ENCODE results near the gene E2F1.
"Not testable (repeated sequence)": the region's sequence is repeated elsewhere in the genome, so short reads cannot be mapped to it uniquely, and the experiment has no call there.

Gene E2F1

DNA sequence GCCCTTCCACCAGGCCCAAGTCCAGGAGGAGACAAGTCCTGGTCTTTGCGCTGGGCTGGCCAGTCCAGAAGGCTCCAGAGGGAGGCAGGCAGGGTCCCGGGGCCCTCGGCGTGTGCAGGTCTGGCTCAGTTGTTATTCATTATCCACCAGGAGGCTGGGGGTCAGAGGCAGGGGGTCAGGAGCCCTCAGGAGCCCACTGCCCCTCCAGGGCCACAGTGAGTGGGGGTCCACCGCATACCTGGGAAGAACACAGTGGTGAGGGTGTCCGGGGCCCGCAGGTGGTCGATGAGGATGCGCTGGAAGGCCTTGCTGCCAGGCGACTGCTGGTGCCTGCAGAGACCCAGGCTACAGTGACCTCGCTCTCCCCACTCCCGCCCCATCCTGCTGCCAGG, 28.5 kb downstream of the E2F1 start:
- no peak for DNase-seq (ENCODE audit: low read depth)

DNA sequence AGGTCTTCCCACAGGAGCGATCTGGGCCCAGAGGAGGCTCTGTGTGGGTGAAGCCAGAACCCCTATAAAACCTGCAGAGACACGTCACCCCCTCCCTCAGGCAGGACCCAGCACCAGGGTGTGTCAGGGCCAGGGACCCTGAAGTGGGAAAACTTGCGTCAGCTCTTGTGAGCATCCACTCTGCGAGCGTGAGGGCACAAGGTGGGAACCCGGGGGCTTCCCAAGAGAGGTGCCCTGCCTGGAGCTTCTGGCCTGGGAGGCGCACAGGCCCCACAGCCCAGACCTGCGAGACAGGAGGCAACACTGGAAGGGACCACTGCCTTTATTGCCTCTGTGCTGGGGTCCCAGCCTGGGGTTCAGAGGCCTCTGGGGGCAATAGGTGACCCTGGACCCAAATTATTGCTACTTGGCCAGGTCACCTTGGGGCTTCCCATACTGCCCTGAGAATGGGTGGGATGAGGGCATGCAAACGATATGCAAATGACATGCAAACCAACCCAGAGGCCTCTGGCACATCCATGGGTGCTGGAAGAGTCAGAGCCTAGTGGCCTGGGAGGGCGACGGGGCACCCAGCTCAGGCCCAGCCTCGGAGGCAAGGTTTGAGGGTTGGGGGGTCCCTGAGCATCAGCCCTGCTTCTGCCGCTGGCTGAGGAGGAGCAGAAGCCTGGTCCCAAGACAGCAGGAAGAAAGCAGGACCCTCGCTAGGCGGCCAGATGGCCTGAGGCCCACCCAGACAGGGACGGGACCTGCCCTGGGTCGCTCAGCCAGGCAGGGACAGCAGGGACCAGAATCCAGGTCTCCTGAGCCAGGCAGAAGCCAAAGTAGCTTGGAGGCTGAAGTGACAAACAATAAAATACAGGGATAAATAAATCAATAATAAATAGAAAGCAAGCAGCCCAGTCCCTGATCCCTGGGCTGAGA, 29.1 kb downstream of the E2F1 start:
- no peak for DNase-seq (ENCODE audit: low read depth)

DNA sequence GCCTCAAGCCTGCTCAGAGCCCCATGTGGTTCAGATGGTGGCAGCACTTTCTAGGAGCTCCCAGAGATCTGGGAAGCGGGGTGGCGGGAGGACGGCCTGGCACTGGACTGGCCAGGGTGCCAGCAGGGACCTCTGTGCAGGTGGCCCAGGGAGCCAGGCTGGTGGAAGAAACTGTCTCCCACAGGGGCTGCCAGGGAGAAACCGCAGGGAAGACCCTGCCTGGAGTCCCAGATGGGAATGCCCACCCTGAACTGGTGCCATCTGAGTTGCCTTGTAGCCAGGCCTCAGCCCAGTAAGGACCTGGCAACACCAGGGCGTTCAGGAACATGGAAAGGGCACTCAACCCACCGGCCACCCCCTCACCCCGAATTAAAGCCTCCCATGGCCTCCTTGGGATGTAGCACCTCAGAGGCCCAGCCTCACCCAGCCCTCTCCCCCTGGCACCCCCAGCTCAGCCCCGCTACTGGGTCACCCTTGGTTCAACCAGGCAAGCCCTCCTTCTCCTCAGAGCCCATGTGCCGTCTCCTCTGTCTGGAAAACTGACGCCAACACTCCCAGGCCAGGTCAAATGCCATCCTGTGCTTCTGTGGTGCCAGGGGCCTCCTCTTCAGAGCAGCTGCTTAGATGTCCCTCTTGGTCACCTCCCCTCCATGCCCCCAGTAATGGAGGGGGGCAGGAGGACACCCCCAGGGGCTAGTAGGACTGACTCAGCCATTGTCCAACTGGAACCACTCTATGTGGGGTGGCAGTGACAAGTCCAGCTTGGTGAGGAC, 30.0 kb downstream of the E2F1 start:
- no peak for DNase-seq (ENCODE audit: low read depth)

DNA sequence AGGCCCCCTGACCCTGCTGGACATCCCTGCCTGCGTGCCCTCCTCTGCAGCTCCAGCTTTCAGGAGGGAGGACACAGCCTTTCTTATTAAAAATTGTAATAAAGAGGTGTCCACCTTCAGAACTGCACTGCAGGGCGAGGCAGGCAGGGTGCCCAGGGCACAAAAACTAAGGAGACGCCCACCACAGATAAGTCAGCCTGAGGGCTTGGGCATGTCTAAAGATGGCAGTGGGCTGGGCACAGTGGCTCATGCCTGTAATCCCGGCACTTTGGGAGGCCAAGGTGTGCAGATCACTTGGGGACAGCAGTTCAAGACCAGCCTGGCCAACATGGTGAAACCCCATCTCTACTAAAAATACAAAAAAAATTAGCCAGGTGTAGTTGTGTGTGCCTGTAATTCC, 31.0 kb downstream of the E2F1 start:
- no peak for DNase-seq (ENCODE audit: low read depth)

DNA sequence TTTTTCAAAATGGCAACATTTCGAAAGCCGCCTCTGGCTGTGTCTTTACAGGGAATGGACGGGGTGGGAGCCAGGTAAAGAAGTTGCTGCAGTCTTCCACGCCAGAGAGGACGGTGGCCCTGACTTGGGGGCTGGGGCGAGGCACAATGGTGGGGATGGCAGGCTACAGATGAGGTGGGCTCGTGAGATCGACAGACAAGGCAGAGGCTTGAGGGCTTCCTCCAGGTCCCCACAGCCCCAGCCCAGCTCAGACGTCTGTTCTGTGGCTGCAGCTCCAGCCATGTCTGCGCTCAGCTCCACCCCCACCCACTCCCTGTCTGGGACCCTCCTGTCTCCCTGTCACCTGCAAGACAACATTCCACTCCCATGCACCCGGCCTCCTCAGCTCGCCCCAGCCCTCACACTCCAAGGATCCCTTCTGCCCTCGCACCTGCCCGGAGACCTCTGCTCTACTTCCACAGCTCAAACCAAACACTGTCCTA, 31.5 kb downstream of the E2F1 start:
- DNase-seq (ENCODE audit: low read depth): no peak

DNA sequence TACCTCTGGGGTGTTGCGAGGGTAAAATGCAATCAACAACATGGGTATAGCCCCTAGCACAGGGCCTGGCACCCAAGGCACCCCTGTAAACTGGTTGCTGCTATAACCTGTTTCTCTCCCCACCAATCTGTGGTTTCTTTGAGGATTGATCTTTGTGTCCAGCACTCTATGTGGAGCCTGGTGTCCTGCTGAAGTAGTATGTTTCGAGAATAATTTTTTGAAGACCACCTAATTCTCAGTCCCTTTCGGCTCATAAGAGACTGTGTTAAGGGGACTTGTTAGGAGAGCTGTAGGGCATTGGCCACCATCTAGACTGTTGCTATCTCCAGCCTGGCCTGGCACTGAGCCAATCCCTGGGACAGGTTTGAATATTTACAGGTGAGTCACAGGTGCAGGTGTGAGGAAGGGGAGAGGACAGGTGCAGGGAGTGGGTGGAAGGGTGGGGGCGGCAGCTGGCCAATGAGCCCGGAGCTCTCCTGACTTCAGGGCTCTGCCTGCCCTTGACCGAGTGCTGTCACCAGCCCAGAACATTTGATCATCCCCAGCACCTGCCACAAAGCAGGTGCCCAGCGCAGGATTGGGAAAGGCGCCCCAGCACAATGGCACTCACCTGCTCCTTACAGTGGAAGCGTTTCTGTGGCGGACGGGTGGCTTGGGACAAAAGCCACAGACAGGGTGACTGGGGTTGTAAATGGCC, 32.1 kb downstream of the E2F1 start:
- no peak for DNase-seq (ENCODE audit: low read depth)

DNA sequence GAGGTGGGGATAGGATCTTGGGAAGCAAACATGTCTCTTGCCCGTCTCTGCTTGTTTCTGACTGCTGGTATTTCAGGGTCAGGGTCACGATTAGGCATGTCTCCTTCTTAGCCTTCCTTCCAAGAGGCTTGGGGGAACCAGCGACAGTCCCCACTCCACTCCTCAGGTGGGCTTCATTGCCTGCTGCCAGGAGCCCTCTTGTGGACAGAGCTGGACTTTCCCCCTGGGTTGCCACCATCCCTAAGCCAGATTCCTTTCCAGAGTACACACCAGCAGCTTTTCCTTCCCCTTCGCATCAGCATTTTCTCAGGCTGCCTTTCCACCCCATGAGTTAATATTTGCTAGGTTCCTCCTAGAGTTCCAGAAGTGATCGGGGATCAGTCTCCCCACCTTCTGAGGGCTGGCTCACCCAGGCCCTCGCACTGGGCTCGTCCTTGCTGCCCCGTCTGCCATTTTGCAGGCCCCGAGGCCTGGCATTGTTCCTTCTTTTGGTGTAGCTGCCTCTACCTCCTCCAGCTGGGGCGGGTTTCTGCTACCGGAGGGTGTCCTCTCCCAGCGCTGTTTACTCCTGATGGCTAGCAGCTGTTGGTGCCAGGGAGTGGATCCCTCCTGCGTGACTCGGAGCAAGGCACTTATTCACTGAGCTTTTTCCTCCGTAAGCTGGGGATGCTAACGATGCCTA, 32.8 kb downstream of the E2F1 start:
- peak; percentile 32 for DNase-seq (ENCODE audit: low read depth)

DNA sequence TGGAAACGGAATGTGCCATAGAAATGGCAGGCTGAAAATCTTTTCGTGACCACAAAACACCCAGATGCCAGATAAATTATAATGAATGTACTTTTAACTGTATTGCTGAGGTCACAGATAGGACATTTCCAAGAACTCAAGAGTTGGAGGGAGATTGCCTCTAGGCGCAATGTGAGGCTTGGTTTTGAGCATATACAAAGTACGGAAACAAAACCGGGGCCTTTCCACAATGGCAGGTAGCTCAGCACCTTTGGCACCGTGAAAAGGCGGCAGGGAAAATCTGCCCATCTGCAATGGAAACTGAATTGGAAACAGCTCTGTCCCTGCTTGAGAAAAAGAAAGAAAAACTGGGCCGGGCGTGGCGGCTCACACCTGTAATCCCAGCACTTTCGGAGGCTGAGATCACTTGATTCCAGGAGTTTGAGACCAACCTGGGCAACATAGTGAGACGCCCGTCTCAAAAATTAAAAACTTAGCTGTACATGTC, 34.6 kb downstream of the E2F1 start:
- DNase-seq (ENCODE audit: low read depth): no peak

DNA sequence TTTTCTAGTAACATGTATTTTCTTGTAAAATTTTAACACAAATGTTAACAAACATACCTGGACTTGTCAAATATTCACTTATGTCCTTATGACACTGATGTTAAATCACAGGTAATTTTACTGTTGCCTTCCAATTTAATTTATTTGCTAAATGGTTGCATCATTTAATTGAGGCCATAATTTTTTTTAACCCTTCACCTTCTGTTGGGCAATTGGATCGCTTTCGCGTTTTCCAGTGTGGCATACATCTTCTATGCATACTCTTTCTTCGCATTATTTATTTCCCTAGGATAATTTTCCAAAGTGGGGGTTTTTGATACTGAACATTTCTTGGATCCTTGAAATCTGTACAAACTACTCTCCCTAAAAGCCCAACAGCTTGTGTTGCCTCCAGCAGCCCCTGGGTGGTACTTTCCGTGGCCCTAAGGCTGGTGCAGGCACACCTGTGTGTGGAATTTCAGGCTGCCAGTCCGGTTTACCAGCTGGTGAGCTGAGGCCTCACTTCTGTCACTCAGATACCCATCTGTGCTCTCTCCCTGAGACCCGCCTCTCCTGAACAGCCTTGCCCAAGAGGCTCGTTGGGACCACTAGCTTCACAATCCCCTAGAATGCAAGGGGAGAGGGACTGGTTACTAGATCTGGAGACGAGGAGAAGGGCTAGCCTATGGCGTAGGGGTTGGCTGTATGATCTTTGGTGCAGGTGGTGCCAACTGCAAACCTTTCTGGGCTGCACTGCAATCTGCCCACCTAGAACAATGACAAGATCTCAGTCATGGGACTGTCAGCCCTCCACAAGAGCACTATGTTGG, 35.2 kb downstream of the E2F1 start:
- no peak for DNase-seq (ENCODE audit: low read depth)

DNA sequence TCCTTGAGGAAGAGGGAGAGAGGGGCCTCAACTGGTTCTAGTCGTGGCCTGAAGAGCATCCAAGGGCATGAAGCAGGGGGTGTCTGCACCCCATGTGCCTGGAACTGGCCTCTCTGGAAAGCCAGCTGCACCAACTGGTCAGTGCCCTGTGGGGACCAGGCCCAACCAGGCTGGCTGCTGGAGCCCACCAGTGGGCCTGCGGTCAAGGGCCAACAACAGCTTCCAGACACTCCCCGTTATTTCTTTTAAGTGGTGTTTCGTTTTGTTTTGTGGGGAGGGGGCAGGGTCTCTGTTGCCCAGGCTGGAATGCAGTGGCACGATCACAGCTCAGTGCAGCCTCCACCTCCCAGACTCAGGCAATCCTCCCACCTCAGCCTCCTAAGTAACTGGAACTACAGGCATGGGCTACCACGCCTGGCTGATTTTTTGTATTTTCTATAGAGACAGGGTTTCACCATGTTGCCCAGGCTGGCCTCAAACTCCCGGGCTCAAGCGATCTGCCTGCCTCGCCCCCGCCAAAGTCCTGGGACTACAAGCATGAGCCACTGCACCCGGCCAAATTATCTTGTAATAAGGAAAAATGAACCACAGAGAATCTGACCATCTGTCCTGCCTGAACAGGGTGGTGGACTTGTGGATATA, 36.0 kb downstream of the E2F1 start:
- no peak for DNase-seq (ENCODE audit: low read depth)

DNA sequence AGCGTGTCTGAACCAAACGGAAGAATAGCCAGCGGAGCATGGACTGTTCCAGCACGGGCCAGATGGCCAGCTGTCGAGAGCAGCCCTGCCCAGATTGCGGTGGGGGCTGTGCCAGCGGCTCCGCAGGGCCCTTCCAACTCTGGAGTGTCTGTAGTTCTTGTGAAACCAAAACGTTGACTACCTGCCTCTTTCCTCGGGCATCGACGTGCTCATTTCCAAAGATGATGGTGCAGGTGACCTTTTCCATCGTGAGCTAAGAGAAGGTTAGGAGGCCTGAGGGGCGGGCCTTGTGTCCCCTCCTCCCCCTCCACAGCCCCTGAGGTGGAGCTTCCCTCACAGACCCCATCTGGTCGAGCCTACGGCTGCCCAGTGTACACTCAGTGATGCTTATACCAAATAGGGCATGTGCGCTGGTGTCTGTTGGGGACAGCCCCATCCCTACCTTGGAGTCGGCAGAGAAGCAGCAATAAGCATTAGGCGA, 36.9 kb downstream of the E2F1 start:
- DNase-seq (ENCODE audit: low read depth): no peak

DNA sequence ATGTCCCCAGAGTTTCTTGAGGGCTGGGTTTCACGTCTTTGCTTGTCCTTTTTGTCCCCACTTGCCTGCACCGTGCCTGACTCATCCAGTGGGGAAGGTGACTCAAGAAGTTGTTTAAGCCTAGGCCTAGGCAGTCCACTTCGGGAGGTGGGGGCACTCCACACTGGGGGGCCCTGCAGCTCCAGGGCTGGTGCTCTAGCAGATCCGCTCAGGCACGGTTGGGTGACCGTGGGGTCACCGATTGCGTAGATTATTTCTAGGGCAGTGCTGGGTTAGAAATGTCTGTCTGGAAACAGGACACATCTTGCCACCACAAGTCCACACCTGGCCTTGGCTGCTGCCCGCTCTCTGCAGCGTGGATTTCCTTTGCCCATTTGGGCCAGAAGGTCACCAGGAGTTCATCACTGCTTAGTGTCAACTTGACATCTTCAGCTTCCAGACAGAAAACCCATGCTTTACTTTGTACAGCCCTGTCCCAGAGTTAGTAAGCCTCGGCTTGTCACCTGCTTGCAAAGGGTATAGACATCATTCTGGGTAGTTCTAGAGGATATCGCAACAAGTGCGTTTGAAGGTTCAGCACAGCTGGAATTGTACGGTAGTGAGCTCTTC, 37.7 kb downstream of the E2F1 start:
- DNase-seq (ENCODE audit: low read depth): no peak

DNA sequence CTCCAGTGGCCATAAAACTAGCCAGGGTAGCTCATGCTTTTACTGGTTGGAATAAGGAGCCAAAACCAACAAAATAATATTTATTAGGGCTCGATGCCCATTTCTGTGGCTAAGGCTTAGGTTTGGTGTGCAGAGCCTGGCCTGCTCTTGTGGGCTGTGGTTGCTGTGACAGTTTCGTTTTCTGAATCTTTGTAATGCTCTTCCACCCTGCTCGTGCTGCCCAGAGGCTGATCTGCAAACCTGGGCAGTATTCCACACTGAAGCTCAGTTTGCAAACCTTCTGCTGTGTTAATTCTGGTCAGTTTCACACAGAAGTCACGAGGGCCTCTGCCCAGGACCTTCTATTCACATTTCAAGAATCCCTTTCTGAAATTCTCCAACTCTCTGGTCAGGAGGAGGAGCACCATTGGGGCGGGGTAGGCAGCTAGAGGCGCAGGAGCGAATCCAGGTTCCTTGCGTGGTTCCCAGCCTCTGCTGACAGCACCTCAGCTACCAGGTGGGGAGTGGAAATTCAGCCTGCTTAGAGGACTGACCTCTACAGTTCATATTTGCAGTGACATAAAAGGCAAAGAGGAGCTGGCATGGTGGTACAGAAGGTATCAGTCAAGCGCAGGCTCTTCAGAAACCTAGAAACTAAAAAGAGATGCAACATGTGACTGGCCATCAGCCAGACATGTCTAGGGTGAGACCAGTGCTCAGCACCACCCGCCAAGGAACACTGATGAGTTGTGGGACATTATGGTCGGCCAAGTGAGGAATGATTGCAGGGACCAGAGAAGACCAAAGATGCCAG, 38.4 kb downstream of the E2F1 start:
- no peak for DNase-seq (ENCODE audit: low read depth)

DNA sequence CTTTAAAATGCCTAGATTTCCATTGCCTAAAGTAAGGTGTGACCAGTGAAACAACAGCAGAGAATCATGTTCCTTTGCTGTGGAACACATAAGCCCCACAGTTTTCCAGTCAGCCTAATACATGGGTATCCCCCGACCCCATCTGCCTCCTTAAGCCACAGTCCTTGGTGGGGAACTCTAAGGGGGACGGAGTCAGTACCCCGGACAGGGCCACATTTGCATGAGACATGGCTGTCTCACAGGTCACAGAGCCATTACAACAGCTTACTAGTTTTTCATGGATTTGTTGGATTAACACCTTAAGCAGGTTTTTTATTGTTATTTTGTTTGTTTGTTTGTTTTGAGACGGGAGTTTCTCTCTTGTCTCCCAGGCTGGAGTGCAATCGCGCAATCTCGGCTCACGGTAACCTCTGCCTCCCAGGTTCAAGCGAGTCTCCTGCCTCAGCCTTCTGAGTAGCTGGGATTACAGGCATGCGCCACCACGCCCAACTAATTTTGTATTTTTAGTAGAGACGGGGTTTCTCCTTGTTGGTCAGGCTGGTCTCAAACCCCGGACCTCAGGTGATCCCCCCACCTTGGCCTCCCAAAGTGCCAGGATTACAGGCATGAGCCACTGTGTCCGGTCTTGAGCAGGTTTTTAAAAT, 39.1 kb downstream of the E2F1 start:
- not testable (repeated sequence) for DNase-seq (ENCODE audit: low read depth)

DNA sequence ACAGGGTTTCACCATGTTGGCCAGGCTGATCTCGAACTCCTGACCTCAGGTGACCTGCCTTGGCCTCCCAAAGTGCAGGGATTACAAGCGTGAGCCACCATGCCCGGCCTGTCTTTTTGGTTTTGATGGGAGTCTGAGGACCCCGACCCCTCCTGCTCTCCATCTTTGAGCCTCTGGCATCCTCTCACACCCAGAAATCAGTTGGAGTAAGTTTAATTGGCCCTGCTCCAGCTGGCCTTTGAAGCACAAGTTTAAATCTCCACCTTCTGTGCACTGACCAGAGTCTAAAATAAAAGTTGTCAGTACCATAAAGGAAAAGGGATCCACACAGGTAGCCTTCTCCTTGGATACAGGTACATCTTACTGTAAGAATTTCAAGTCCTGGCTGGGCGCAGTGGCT, 40.0 kb downstream of the E2F1 start:
- no peak for DNase-seq (ENCODE audit: low read depth)

DNA sequence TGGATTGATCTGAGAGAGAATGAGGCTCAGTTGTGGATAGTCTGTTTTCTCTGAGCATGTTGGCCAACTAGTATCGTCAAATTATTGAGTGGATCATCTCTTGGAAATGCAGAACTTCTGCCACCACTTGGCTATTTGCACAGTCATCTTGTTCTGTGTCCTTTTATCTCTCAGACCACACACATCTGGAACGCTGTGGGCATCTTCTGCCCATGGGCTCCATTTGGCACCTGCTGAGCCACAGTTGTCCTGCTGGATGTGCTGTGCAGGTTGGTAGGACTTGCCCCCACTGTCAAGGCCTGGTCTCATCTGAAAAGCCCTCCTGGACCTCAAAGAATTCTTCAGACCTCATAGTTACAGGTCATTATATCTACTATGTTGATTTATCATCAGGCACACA, 40.8 kb downstream of the E2F1 start:
- DNase-seq (ENCODE audit: low read depth): no peak

DNA sequence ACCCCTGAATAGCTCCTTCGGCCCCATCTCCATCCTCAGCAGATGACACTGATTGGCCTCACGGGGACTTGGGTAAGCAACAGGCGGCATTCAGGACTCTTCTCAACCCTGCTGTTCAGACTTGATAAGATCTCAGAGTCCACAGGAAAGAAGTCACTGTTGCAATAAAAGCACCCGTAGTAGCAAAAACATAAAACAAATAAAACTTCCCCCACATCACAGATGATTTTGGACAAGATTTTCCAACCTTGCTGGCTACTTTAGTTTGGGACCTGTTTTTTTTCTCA, 41.2 kb downstream of the E2F1 start:
- DNase-seq (ENCODE audit: low read depth): no peak

DNA sequence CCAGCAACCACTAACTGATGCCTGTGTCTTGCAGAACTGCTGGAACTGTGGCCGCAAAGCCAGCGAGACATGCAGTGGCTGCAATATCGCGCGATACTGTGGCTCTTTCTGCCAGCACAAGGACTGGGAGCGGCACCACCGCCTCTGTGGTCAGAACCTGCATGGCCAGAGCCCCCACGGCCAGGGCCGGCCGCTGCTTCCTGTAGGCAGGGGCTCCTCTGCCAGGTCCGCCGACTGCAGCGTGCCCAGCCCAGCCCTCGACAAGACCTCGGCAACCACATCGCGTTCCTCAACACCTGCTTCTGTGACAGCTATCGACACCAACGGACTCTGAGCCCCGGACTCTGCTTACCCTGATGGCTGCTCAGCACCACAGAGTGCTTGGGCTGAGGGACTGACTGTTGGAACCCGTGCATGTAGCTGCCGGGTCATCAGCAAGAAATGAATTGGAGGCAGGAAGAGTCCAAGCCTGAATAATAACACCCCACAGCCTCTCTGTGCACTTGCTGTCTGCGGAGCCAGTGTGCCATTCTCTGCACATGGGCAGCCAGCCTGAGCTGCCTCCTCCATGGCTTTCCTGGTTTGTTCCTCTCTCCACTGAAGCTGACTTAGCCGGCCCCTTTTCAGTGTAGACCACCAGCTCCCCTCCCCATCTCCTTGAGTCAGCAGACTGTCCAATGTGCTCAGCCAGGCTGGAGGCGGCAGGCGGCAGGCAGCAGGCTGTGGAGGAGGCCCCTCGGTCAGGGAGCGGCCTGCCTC, 41.7 kb downstream of the E2F1 start:
- no peak for DNase-seq (ENCODE audit: low read depth)
